Measurements from ENCODE around the gene SLC27A5. TPM values are rescaled to one million over a fixed set of nuclear protein-coding genes. Genes with fewer than 3 reads are reported as not detected.

The SLC27A5 gene
- total RNA-seq, 1 donor from 2014 or later, result 6.8 TPM

- Histone ChIP-seq H3K27ac (ENCODE audit: low read depth, low read length) (no peak overlapping the region), H3K4me3 (ENCODE audit: insufficient read depth, low read depth, low read length) (no peak overlapping the region), H3K36me3 (ENCODE audit: insufficient read depth, low read length) (peaks cover 9% of the 10 kb centered on the region), H3K27me3 (ENCODE audit: insufficient read depth, low read length) (no peaks in the 10 kb centered on the region), H3K79me2 (ENCODE audit: insufficient read depth, low read length) (peaks cover 27% of the 10 kb centered on the region), H4K20me1 (ENCODE audit: insufficient read depth, low read length) (peaks cover 46% of the 10 kb centered on the region), H3K4me1 (ENCODE audit: insufficient read depth, low read length) (peaks cover 21% of the 10 kb centered on the region), H3K9ac (ENCODE audit: low read length) (no peak overlapping the region), H2AFZ (ENCODE audit: low read depth, low read length) (no peak overlapping the region), H3K4me2 (ENCODE audit: low read length) (no peak overlapping the region), H3K9me3 (ENCODE audit: insufficient read depth, low read depth, low read length) (no peaks in the 10 kb centered on the region)
- peaks cover 2% of the 10 kb centered on the region for H3K27me3 Mint-ChIP-seq (ENCODE audit: low read depth, unreplicated experiment)
- H3K9me3 Mint-ChIP-seq (ENCODE audit: unreplicated experiment), result no peaks in the 10 kb centered on the region
- H3K36me3 Mint-ChIP-seq (ENCODE audit: low read depth, unreplicated experiment), result peaks cover 22% of the 10 kb centered on the region
- FAIRE-seq, result no peak
- no peak overlapping the region for H3K4me3 Mint-ChIP-seq (ENCODE audit: unreplicated experiment)
- TF ChIP-seq CTCF (IDR thresholded peaks at IDR 0.05; ENCODE audit: insufficient read depth, low read depth, low read length), result no peak
- no peak for TF ChIP-seq EZH2 (IDR thresholded peaks at IDR 0.05; ENCODE audit: insufficient read depth, low read length)
- no peak for DNase-seq (ENCODE audit: low read depth)
- H3K27ac Mint-ChIP-seq (ENCODE audit: unreplicated experiment), result no peak overlapping the region
- H3K4me1 Mint-ChIP-seq (ENCODE audit: low read depth, unreplicated experiment), result peaks cover 24% of the 10 kb centered on the region
These were observed 42.4 kb downstream of the SLC27A5 start for GRCh38 chr19:58469241-58470013.

GRCh38 chr19:58468216-58468839 lies 43.5 kb downstream of the SLC27A5 start:
- Mint-ChIP-seq H3K36me3 (ENCODE audit: low read depth, unreplicated experiment) (peaks cover 17% of the 10 kb centered on the region), H3K4me3 (ENCODE audit: unreplicated experiment) (peak overlapping the region; percentile 90), H3K9me3 (ENCODE audit: unreplicated experiment) (no peaks in the 10 kb centered on the region), H3K27ac (ENCODE audit: unreplicated experiment) (peak overlapping the region; percentile 78), H3K4me1 (ENCODE audit: low read depth, unreplicated experiment) (peaks cover 13% of the 10 kb centered on the region), H3K27me3 (ENCODE audit: low read depth, unreplicated experiment) (peaks cover 2% of the 10 kb centered on the region)
- Histone ChIP-seq H3K4me3 (ENCODE audit: insufficient read depth, low read depth, low read length) (no peak overlapping the region), H2AFZ (ENCODE audit: low read depth, low read length) (no peak overlapping the region), H3K4me2 (ENCODE audit: low read length) (peak overlapping the region; percentile 91), H3K27me3 (ENCODE audit: insufficient read depth, low read length) (no peaks in the 10 kb centered on the region), H3K27ac (ENCODE audit: low read depth, low read length) (no peak overlapping the region), H3K9me3 (ENCODE audit: insufficient read depth, low read depth, low read length) (no peaks in the 10 kb centered on the region), H4K20me1 (ENCODE audit: insufficient read depth, low read length) (peaks cover 35% of the 10 kb centered on the region), H3K4me1 (ENCODE audit: insufficient read depth, low read length) (peaks cover 10% of the 10 kb centered on the region), H3K36me3 (ENCODE audit: insufficient read depth, low read length) (peaks cover 9% of the 10 kb centered on the region), H3K79me2 (ENCODE audit: insufficient read depth, low read length) (peaks cover 27% of the 10 kb centered on the region), H3K9ac (ENCODE audit: low read length) (peak overlapping the region; percentile 39)
- DNase-seq (ENCODE audit: low read depth) (no peak), FAIRE-seq (no peak)
- TF ChIP-seq EZH2 (IDR thresholded peaks at IDR 0.05; ENCODE audit: insufficient read depth, low read length) (no peak), CTCF (IDR thresholded peaks at IDR 0.05; ENCODE audit: insufficient read depth, low read depth, low read length) (no peak)

Data from astrocyte (in vitro differentiated cells and primary cell).